ENCODE measurements around the gene ENO2. TPM values are rescaled to one million over a fixed set of nuclear protein-coding genes. Genes with fewer than 3 reads are reported as not detected.
A peak's percentile ranks its signal among the peaks of the same experiment; 100 is the strongest.

ENO2 gene
- total and polyA plus RNA-seq, 5 donors: 17.8 to 42.1 (median 34.6) TPM

DNA sequence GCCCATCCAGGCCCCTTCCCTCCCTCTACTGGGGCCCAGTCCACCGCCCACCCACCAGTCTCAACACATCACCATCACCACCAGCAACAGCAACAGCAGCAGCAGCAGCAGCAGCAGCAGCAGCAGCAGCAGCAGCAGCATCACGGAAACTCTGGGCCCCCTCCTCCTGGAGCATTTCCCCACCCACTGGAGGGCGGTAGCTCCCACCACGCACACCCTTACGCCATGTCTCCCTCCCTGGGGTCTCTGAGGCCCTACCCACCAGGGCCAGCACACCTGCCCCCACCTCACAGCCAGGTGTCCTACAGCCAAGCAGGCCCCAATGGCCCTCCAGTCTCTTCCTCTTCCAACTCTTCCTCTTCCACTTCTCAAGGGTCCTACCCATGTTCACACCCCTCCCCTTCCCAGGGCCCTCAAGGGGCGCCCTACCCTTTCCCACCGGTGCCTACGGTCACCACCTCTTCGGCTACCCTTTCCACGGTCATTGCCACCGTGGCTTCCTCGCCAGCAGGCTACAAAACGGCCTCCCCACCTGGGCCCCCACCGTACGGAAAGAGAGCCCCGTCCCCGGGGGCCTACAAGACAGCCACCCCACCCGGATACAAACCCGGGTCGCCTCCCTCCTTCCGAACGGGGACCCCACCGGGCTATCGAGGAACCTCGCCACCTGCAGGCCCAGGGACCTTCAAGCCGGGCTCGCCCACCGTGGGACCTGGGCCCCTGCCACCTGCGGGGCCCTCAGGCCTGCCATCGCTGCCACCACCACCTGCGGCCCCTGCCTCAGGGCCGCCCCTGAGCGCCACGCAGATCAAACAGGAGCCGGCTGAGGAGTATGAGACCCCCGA, 22.5 kb downstream of the ENO2 start:
- no peaks in the 10 kb centered on the region for H3K27me3 ChIP-seq (ENCODE audit: control insufficient read depth, insufficient read depth)
- WGBS: 29% methylated on average over 36 of the region's 36 CpGs
- ATAC-seq (peak; percentile 8), DNase-seq (peak; percentile 50 to 81 (median 68))
- intact Hi-C loops (cut with DNase I): no loop called here
- H3K4me3 ChIP-seq (ENCODE audit: low read length): peak overlapping the region; percentile 32
- peaks cover 5% of the 10 kb centered on the region for H3K4me1 ChIP-seq (ENCODE audit: control insufficient read depth, insufficient read depth, low read length)
- H3K9me3 ChIP-seq (ENCODE audit: control insufficient read depth, low read length): no peaks in the 10 kb centered on the region
- peak overlapping the region; percentile 77 for H3K27ac ChIP-seq (ENCODE audit: low read length)

GRCh38 chr12:6937481-6938352, 23.3 kb downstream of the ENO2 start:
- Histone ChIP-seq H3K4me1 (ENCODE audit: control insufficient read depth, insufficient read depth, low read length) (peaks cover 5% of the 10 kb centered on the region), H3K4me3 (ENCODE audit: low read length) (peak overlapping the region; percentile 32), H3K9me3 (ENCODE audit: control insufficient read depth, low read length) (no peaks in the 10 kb centered on the region), H3K27ac (ENCODE audit: low read length) (peak overlapping the region; percentile 77), H3K27me3 (ENCODE audit: control insufficient read depth, insufficient read depth) (no peaks in the 10 kb centered on the region)
- ATAC-seq (peak; percentile 86 to 90), DNase-seq (peak; percentile 95 to 97 (median 97))
- WGBS: under 1% methylated on average over 80 of the region's 80 CpGs
- intact Hi-C loops (cut with DNase I): loop anchor here in 1 of 4 donors (2.0 kb wide), 1 partner anchor 69 kb away; no protein-coding TSS in a partner anchor

GRCh38 chr12:6938353-6939190, 24.2 kb downstream of the ENO2 start:
- intact Hi-C loops (cut with DNase I): loop anchor here in 1 of 4 donors (2.0 kb wide), 1 partner anchor 70 kb away; no protein-coding TSS in a partner anchor
- DNase-seq (peak; percentile 46 to 77 (median 74)), ATAC-seq (peak; percentile 0 to 4)
- peak overlapping the region; percentile 26 for H3K27ac ChIP-seq (ENCODE audit: low read length)
- H3K27me3 ChIP-seq (ENCODE audit: control insufficient read depth, insufficient read depth): no peaks in the 10 kb centered on the region
- H3K9me3 ChIP-seq (ENCODE audit: control insufficient read depth, low read length): no peaks in the 10 kb centered on the region
- peaks cover 5% of the 10 kb centered on the region for H3K4me1 ChIP-seq (ENCODE audit: control insufficient read depth, insufficient read depth, low read length)
- H3K4me3 ChIP-seq (ENCODE audit: low read length): no peak overlapping the region
- WGBS: 77% methylated on average over 32 of the region's 32 CpGs

DNA sequence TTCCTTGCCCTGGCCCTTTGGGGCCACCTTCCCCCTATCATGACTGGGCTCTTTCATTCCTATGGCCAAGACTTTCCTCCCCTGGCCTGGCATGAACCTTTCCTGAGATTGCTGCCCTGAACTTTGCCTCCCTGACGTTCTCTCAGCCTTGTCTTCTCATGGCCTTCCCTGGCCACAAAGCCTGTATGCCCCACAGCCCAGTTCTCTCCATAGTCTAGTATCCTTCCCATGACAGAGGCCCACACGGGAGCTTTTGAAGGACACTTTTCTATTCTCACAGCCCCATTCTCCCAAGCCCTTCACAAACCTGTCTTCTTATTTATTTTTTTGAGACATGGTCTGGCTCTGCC, 24.8 kb downstream of the ENO2 start:
- intact Hi-C loops (cut with DNase I): loop anchor here in 1 of 4 donors (2.0 kb wide), 1 partner anchor 70 kb away; no protein-coding TSS in a partner anchor
- no peak for DNase-seq
- H3K4me1 ChIP-seq (ENCODE audit: control insufficient read depth, insufficient read depth, low read length): peaks cover 2% of the 10 kb centered on the region
- ATAC-seq: no peak
- H3K4me3 ChIP-seq (ENCODE audit: low read length): no peak overlapping the region
- WGBS: 76% methylated on average over 2 of the region's 2 CpGs
- no peaks in the 10 kb centered on the region for H3K9me3 ChIP-seq (ENCODE audit: control insufficient read depth, low read length)
- no peak overlapping the region for H3K27ac ChIP-seq (ENCODE audit: low read length)
- H3K27me3 ChIP-seq (ENCODE audit: control insufficient read depth, insufficient read depth): no peaks in the 10 kb centered on the region

- Histone ChIP-seq H3K27ac (ENCODE audit: low read length) (no peak overlapping the region), H3K27me3 (ENCODE audit: control insufficient read depth, insufficient read depth) (no peaks in the 10 kb centered on the region), H3K4me3 (ENCODE audit: low read length) (no peak overlapping the region), H3K9me3 (ENCODE audit: control insufficient read depth, low read length) (no peaks in the 10 kb centered on the region), H3K4me1 (ENCODE audit: control insufficient read depth, insufficient read depth, low read length) (peaks cover 2% of the 10 kb centered on the region)
- ATAC-seq: no peak
- intact Hi-C loops (cut with DNase I): loop anchor here in 1 of 4 donors (10.0 kb wide), 1 partner anchor 174 kb away; no protein-coding TSS in a partner anchor
- DNase-seq: peak; percentile 24 to 77 (median 68)
- 82% methylated on average over 12 of the region's 12 CpGs for WGBS
Measured at GRCh38 chr12:6941267-6941666, 26.9 kb downstream of the ENO2 start.

DNA sequence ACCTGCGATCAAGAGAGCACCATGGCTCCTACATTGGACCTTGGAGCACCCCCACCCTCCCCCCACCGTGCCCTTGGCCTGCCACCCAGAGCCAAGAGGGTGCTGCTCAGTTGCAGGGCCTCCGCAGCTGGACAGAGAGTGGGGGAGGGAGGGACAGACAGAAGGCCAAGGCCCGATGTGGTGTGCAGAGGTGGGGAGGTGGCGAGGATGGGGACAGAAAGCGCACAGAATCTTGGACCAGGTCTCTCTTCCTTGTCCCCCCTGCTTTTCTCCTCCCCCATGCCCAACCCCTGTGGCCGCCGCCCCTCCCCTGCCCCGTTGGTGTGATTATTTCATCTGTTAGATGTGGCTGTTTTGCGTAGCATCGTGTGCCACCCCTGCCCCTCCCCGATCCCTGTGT, 27.4 kb downstream of the ENO2 start:
- Histone ChIP-seq H3K9me3 (ENCODE audit: control insufficient read depth, low read length) (no peaks in the 10 kb centered on the region), H3K4me1 (ENCODE audit: control insufficient read depth, insufficient read depth, low read length) (peaks cover 2% of the 10 kb centered on the region), H3K27ac (ENCODE audit: low read length) (no peak overlapping the region), H3K4me3 (ENCODE audit: low read length) (no peak overlapping the region), H3K27me3 (ENCODE audit: control insufficient read depth, insufficient read depth) (no peaks in the 10 kb centered on the region)
- ATAC-seq (no peak), DNase-seq (peak; percentile 35 to 75 (median 66))
- WGBS: 82% methylated on average over 12 of the region's 12 CpGs
- intact Hi-C loops (cut with DNase I): loop anchor here in 1 of 4 donors (10.0 kb wide), 1 partner anchor 173 kb away; no protein-coding TSS in a partner anchor

DNA sequence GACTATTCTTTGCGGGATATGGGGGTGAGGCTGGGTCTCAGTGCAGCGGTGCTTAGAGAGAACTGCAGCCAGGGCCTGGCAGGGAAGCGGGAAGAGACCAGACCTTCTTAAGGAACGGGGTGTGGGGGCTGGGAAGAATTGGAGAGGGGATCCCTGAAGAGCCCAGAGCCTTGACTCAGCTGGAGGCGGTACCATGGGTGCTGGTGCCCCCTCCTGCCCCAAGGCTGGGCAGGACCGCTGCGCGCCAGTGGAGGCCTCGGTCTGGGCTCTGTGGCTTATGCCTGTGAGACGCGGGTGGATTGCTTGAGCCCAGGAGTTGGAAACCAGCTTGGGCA, 27.9 kb downstream of the ENO2 start:
- Histone ChIP-seq H3K9me3 (ENCODE audit: control insufficient read depth, low read length) (no peaks in the 10 kb centered on the region), H3K4me3 (ENCODE audit: low read length) (no peak overlapping the region), H3K27ac (ENCODE audit: low read length) (no peak overlapping the region), H3K4me1 (ENCODE audit: control insufficient read depth, insufficient read depth, low read length) (peaks cover 2% of the 10 kb centered on the region), H3K27me3 (ENCODE audit: control insufficient read depth, insufficient read depth) (no peaks in the 10 kb centered on the region)
- DNase-seq (peak; percentile 33 to 77 (median 69)), ATAC-seq (no peak)
- WGBS: 90% methylated on average over 11 of the region's 11 CpGs
- intact Hi-C loops (cut with DNase I): loop anchor here in 1 of 4 donors (10.0 kb wide), 1 partner anchor 173 kb away; no protein-coding TSS in a partner anchor

- intact Hi-C loops (cut with DNase I): loop anchor here in 1 of 4 donors (10.0 kb wide), 1 partner anchor 171 kb away; no protein-coding TSS in a partner anchor
- peaks cover 1% of the 10 kb centered on the region for H3K4me1 ChIP-seq (ENCODE audit: control insufficient read depth, insufficient read depth, low read length)
Measured at GRCh38 chr12:6943389-6943721, 29.0 kb downstream of the ENO2 start.

DNA sequence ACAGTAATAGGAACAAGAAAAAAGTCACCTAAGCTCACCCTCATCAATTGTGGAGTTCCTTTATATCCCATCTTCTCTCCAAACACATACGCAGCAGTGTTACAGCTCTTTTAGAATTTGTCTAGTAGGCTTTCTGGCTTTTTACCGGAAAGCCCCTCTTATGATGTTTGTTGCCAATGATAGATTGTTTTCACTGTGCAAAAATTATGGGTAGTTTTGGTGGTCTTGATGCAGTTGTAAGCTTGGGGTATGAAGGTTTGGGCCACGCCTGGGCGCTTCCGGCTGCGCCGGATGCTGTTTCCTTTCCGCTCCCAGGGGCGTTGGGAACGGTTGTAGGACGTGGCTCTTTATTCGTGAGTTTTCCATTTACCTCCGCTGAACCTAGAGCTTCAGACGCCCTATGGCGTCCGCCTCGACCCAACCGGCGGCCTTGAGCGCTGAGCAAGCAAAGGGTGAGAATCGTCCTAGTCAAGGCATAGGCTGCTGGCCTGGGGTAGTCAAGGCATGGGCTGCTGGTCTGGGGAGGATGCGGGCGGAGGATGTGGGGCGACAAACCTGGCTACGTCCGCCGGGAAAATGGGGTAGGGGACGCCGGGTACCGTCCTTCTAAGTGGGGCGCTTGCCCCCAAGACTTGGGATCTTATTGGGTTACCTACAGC, 29.5 kb downstream of the ENO2 start, which contains the start of the genes C12orf57 and RNU7-1:
C12orf57 (plus strand) TSS at position 301 of the 659 bp plus-strand sequence; CDS start at position 401, 100 bp downstream.
RNU7-1 (plus strand) TSS at position 95 of the 659 bp plus-strand sequence.
- Histone ChIP-seq H3K27ac (ENCODE audit: low read length) (peak within 1 kb of the TSS; percentile 97), H3K4me3 (ENCODE audit: low read length) (peak within 1 kb of the TSS; percentile 35), H3K4me1 (ENCODE audit: control insufficient read depth, insufficient read depth, low read length) (no peaks in the 10 kb centered on the region), H3K9me3 (ENCODE audit: control insufficient read depth, low read length) (no peaks in the 10 kb centered on the region), H3K27me3 (ENCODE audit: control insufficient read depth, insufficient read depth) (no peaks in the 10 kb centered on the region)
- under 1% methylated on average over 31 of the region's 31 CpGs for WGBS
- peak; percentile 86 to 93 (median 90) for DNase-seq
- intact Hi-C loops (cut with DNase I): loop anchor here in 2 of 4 donors (2.0 to 10.0 kb wide), 3 partner anchors 17 to 171 kb away; partner anchors contain the start of gene ATN1 (in 1 of the 2)
- peak; percentile 69 to 75 for ATAC-seq

More at GRCh38 chr12:6943389-6943721, 29.0 kb downstream of the ENO2 start:
- ATAC-seq: peak; percentile 62 to 64
- Histone ChIP-seq H3K27me3 (ENCODE audit: control insufficient read depth, insufficient read depth) (no peaks in the 10 kb centered on the region), H3K9me3 (ENCODE audit: control insufficient read depth, low read length) (no peaks in the 10 kb centered on the region), H3K4me3 (ENCODE audit: low read length) (peak overlapping the region; percentile 35), H3K27ac (ENCODE audit: low read length) (peak overlapping the region; percentile 97)
- WGBS: under 1% methylated on average over 13 of the region's 13 CpGs
- peak; percentile 79 to 90 (median 88) for DNase-seq
